WTC11 (cell line): ENCODE results near the gene RAD18. TPM values are rescaled to one million over a fixed set of nuclear protein-coding genes. Genes with fewer than 3 reads are reported as not detected.

Experiments used
- ATAC-seq: fragments of 200-7000 bp; cut with Tn5 transposase; 2 replicates; pipeline ENCODE4 v1.10.0; 2021; ENCODE audit warnings: mild to moderate bottlenecking, moderate library complexity
- CTCF ChIA-PET: fragments of 300-600 bp; sonication (Branson Sonifier 250); formaldehyde crosslinking; loops from one replicate; lab custom pipeline; 2021; ENCODE audit warnings: antibody characterized with exemption; lab: Charles Lee
- POLR2A ChIA-PET: fragments of 350-600 bp; sonication (Branson Sonifier 250); formaldehyde crosslinking; loops from one replicate; lab custom pipeline; 2021; ENCODE audit warnings: antibody characterized with exemption; lab: Charles Lee
- DNase-seq: peaks from one replicate; pipeline ENCODE4 v3.0.0; 2021; ENCODE audit warnings: low spot score
- H3K27ac Mint-ChIP-seq: 2 replicates; pipeline ENCODE4 v1.8.0; 2021; ENCODE audit warnings: mixed read lengths
- H3K27me3 Mint-ChIP-seq: 2 replicates; pipeline ENCODE4 v1.8.0; 2021; ENCODE audit warnings: low read depth, mild to moderate bottlenecking, moderate library complexity, mixed read lengths
- H3K36me3 Mint-ChIP-seq: 2 replicates; pipeline ENCODE4 v1.8.0; 2021; ENCODE audit warnings: mixed read lengths
- H3K4me1 Mint-ChIP-seq: 2 replicates; pipeline ENCODE4 v1.8.0; 2022; ENCODE audit warnings: mixed read lengths
- H3K4me3 Mint-ChIP-seq: 2 replicates; pipeline ENCODE4 v1.8.0; 2021; ENCODE audit warnings: mild to moderate bottlenecking, moderate library complexity, mixed read lengths
- H3K9me3 Mint-ChIP-seq: 2 replicates; pipeline ENCODE4 v1.8.0; 2021; ENCODE audit warnings: mixed read lengths
- ATF1 ChIP-seq: sonication (generic); formaldehyde crosslinking; IDR thresholded peaks from 2 replicates; pipeline ENCODE4 v1.8.1; 2023; ENCODE audit warnings: mild to moderate bottlenecking, moderate library complexity, missing genetic modification reagents
- FOXK1 ChIP-seq: sonication (generic); formaldehyde crosslinking; IDR thresholded peaks from 2 replicates; pipeline ENCODE4 v1.8.0; 2022; ENCODE audit warnings: mild to moderate bottlenecking, moderate library complexity, missing genetic modification reagents
- GABPB1 ChIP-seq: sonication (generic); formaldehyde crosslinking; IDR thresholded peaks from 2 replicates; pipeline ENCODE4 v1.8.1; 2023; ENCODE audit warnings: mild to moderate bottlenecking, missing genetic modification reagents
- NR2C2 ChIP-seq: sonication (generic); formaldehyde crosslinking; IDR thresholded peaks from 2 replicates; pipeline ENCODE4 v1.8.0; 2022; ENCODE audit warnings: mild to moderate bottlenecking, missing genetic modification reagents
- SOX15 ChIP-seq: fragments of 250-450 bp; sonication (Bioruptor Pico); IDR thresholded peaks from 2 replicates; pipeline ENCODE4 v1.9.0; 2021; ENCODE audit warnings: mild to moderate bottlenecking
- TEAD1 ChIP-seq: sonication (generic); formaldehyde crosslinking; IDR thresholded peaks from 2 replicates; pipeline ENCODE4 v1.8.0; 2022; ENCODE audit warnings: mild to moderate bottlenecking, missing genetic modification reagents
- TP53 ChIP-seq: sonication (generic); formaldehyde crosslinking; IDR thresholded peaks from 2 replicates; pipeline ENCODE4 v1.8.1; 2023; ENCODE audit warnings: mild to moderate bottlenecking, missing genetic modification reagents
- ZNF121 ChIP-seq: sonication (generic); formaldehyde crosslinking; IDR thresholded peaks from 2 replicates; pipeline ENCODE4 v1.8.0; 2023; ENCODE audit warnings: missing genetic modification reagents
- ZNF416 ChIP-seq: fragments of 250-450 bp; sonication (Bioruptor Pico); IDR thresholded peaks from 2 replicates; pipeline ENCODE4 v1.9.0; 2021; ENCODE audit warnings: mild to moderate bottlenecking, inconsistent platforms
- ZNF423 ChIP-seq: fragments of 250-450 bp; sonication (Bioruptor Pico); IDR thresholded peaks from 2 replicates; pipeline ENCODE4 v2.1.2; 2022; ENCODE audit warnings: mild to moderate bottlenecking, moderate library complexity
- total RNA-seq: library from RNA; stranded (reverse); gene quantifications from 3 replicates; pipeline ENCODE4 v1.2.3, GENCODE V29; 2021
- TF ChIP-seq, protein P1 (sequence below): fragments of 250-450 bp; sonication (Bioruptor Pico); conservative IDR thresholded peaks from 2 replicates; pipeline ENCODE4 v1.9.0; 2021; ENCODE audit warnings: mild to moderate bottlenecking
- TF ChIP-seq, protein P2 (sequence below): fragments of 250-450 bp; sonication (Bioruptor Pico); IDR thresholded peaks from 2 replicates; pipeline ENCODE4 v1.8.0; 2021; ENCODE audit warnings: mild to moderate bottlenecking
- TF ChIP-seq, protein P3 (sequence below): sonication (generic); formaldehyde crosslinking; IDR thresholded peaks from 2 replicates; pipeline ENCODE4 v1.8.1; 2023; ENCODE audit warnings: mild to moderate bottlenecking, missing genetic modification reagents
- TF ChIP-seq, protein P4 (sequence below): sonication (generic); formaldehyde crosslinking; IDR thresholded peaks from 2 replicates; pipeline ENCODE4 v1.8.0; 2023; ENCODE audit warnings: missing genetic modification reagents
- TF ChIP-seq, protein P5 (sequence below): sonication (generic); formaldehyde crosslinking; IDR thresholded peaks from 2 replicates; pipeline ENCODE4 v1.8.0; 2022; ENCODE audit warnings: mild to moderate bottlenecking, missing genetic modification reagents
- TF ChIP-seq, protein P6 (sequence below): sonication (generic); formaldehyde crosslinking; IDR thresholded peaks from 2 replicates; pipeline ENCODE4 v1.8.0; 2022; ENCODE audit warnings: missing genetic modification reagents
- TF ChIP-seq, protein P7 (sequence below): sonication (generic); formaldehyde crosslinking; IDR thresholded peaks from 2 replicates; pipeline ENCODE4 v1.8.1; 2023; ENCODE audit warnings: mild to moderate bottlenecking, missing genetic modification reagents
- TF ChIP-seq, protein P8 (sequence below): sonication (generic); formaldehyde crosslinking; IDR thresholded peaks from 2 replicates; pipeline ENCODE4 v1.8.1; 2023; ENCODE audit warnings: mild to moderate bottlenecking, missing genetic modification reagents, moderate library complexity

Gene RAD18
- total RNA-seq, 1 experiment from 2014 or later = 24.4 TPM

DNA sequence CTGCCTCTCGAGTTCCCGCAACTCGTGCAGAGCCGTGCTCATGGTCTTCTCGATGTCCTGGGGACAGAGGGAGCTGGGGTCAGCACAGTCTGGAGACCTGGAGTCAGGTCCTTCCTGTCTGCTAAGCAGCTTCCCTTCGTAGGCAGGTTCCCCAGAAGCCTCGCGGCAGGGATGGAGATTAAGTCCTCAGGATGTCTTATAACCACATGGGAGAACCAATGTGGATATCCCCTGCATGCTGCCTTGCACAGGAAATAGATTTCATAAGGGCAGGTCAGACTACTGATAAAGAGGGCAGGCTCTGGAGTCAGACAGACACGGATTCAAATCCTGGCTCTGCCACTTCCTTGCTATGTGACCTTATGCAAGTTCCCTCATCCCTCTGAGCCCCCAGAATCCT, 22.6 kb upstream of the RAD18 start:
- H3K36me3 Mint-ChIP-seq = no peaks in the 10 kb centered on the region
- CTCF ChIA-PET = interaction anchor here (1.3 to 5.8 kb wide), 6 partner anchors 10 to 318 kb away, joined by 3 to 115 read pairs (median 50); no protein-coding TSS in a partner anchor
- DNase-seq = no peak
- TF ChIP-seq, protein P1, sequence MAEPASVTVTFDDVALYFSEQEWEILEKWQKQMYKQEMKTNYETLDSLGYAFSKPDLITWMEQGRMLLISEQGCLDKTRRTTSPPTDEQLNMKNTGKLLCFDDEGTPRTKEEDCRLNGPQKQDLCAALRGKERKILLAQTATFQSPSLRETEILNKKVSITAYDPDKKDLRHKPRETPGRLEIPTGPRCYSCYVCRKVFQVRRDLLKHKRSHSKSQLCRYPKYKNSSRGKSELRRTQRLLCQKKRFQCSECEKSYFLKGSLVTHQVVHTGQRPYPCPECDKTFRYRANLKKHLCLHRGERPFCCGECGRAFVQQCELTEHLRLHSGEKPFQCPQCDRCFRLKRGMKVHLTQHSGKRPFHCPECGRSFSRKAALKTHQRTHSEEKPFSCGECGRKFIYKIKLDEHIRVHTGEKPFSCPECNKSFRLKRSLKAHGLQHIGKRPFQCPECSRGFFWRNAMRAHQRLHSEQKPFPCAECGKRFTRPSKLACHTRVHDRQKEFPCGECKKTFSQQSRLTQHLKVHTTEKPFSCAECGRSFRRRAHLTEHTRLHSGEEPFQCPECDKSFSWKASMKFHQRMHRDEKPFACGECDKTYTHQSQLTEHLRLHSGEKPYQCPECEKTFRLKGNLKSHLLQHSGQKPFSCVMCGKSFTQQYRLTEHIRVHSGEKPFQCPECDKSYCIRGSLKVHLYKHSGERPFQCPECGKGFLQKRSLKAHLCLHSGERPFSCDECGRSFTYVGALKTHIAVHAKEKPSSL = no peak
- TF ChIP-seq NR2C2 (CRISPR knock-in tag) (no peak), FOXK1 (CRISPR knock-in tag) (no peak), ZNF121 (CRISPR knock-in tag) (no peak), TP53 (no peak), ZNF423 (no peak), SOX15 (CRISPR knock-in tag) (no peak), ZNF416 (CRISPR knock-in tag) (no peak)
- TF ChIP-seq, protein P2, sequence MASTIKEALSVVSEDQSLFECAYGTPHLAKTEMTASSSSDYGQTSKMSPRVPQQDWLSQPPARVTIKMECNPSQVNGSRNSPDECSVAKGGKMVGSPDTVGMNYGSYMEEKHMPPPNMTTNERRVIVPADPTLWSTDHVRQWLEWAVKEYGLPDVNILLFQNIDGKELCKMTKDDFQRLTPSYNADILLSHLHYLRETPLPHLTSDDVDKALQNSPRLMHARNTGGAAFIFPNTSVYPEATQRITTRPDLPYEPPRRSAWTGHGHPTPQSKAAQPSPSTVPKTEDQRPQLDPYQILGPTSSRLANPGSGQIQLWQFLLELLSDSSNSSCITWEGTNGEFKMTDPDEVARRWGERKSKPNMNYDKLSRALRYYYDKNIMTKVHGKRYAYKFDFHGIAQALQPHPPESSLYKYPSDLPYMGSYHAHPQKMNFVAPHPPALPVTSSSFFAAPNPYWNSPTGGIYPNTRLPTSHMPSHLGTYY (CRISPR knock-in tag) = no peak
- TF ChIP-seq, protein P3, sequence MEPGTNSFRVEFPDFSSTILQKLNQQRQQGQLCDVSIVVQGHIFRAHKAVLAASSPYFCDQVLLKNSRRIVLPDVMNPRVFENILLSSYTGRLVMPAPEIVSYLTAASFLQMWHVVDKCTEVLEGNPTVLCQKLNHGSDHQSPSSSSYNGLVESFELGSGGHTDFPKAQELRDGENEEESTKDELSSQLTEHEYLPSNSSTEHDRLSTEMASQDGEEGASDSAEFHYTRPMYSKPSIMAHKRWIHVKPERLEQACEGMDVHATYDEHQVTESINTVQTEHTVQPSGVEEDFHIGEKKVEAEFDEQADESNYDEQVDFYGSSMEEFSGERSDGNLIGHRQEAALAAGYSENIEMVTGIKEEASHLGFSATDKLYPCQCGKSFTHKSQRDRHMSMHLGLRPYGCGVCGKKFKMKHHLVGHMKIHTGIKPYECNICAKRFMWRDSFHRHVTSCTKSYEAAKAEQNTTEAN (CRISPR knock-in tag) = no peak
- TF ChIP-seq, protein P4, sequence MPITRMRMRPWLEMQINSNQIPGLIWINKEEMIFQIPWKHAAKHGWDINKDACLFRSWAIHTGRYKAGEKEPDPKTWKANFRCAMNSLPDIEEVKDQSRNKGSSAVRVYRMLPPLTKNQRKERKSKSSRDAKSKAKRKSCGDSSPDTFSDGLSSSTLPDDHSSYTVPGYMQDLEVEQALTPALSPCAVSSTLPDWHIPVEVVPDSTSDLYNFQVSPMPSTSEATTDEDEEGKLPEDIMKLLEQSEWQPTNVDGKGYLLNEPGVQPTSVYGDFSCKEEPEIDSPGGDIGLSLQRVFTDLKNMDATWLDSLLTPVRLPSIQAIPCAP (CRISPR knock-in tag) = no peak
- TF ChIP-seq, protein P5, sequence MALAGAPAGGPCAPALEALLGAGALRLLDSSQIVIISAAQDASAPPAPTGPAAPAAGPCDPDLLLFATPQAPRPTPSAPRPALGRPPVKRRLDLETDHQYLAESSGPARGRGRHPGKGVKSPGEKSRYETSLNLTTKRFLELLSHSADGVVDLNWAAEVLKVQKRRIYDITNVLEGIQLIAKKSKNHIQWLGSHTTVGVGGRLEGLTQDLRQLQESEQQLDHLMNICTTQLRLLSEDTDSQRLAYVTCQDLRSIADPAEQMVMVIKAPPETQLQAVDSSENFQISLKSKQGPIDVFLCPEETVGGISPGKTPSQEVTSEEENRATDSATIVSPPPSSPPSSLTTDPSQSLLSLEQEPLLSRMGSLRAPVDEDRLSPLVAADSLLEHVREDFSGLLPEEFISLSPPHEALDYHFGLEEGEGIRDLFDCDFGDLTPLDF (CRISPR knock-in tag) = no peak
- TF ChIP-seq, protein P6, sequence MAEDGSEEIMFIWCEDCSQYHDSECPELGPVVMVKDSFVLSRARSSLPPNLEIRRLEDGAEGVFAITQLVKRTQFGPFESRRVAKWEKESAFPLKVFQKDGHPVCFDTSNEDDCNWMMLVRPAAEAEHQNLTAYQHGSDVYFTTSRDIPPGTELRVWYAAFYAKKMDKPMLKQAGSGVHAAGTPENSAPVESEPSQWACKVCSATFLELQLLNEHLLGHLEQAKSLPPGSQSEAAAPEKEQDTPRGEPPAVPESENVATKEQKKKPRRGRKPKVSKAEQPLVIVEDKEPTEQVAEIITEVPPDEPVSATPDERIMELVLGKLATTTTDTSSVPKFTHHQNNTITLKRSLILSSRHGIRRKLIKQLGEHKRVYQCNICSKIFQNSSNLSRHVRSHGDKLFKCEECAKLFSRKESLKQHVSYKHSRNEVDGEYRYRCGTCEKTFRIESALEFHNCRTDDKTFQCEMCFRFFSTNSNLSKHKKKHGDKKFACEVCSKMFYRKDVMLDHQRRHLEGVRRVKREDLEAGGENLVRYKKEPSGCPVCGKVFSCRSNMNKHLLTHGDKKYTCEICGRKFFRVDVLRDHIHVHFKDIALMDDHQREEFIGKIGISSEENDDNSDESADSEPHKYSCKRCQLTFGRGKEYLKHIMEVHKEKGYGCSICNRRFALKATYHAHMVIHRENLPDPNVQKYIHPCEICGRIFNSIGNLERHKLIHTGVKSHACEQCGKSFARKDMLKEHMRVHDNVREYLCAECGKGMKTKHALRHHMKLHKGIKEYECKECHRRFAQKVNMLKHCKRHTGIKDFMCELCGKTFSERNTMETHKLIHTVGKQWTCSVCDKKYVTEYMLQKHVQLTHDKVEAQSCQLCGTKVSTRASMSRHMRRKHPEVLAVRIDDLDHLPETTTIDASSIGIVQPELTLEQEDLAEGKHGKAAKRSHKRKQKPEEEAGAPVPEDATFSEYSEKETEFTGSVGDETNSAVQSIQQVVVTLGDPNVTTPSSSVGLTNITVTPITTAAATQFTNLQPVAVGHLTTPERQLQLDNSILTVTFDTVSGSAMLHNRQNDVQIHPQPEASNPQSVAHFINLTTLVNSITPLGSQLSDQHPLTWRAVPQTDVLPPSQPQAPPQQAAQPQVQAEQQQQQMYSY (CRISPR knock-in tag) = no peak
- ATAC-seq = no peak
- H3K4me3 Mint-ChIP-seq = no peak overlapping the region
- H3K9me3 Mint-ChIP-seq = no peaks in the 10 kb centered on the region
- H3K4me1 Mint-ChIP-seq = peaks cover 4% of the 10 kb centered on the region
- POLR2A ChIA-PET = no interaction called here
- H3K27me3 Mint-ChIP-seq = peaks cover 4% of the 10 kb centered on the region
- H3K27ac Mint-ChIP-seq = no peak overlapping the region

DNA sequence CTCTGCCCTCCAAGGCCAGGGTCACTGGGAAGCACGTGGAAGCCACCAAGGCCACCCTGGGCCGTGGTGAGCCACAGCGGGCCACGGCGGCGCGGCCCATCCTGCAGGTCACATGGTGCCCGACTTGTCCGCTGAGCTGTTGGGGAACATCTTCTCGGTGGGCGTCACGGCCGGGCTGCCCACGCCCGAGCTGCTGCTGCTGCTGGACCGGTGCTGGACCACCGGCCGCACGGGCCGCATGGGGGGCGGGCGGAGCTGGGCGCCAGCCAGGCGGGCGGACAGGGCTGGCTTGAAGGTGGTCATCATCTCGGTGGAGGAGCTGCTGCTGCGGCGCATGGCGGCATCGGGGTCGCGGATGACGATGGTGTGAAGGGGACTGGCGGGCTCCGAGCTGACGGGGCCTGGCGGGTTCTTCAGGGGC, 22.1 kb upstream of the RAD18 start:
- Mint-ChIP-seq H3K27me3 (peaks cover 5% of the 10 kb centered on the region), H3K4me3 (no peak overlapping the region), H3K36me3 (no peaks in the 10 kb centered on the region), H3K27ac (no peak overlapping the region), H3K4me1 (peaks cover 4% of the 10 kb centered on the region), H3K9me3 (no peaks in the 10 kb centered on the region)
- ATAC-seq = no peak
- ChIA-PET POLR2A (no interaction called here), CTCF (interaction anchor here (1.3 to 5.8 kb wide), 6 partner anchors 10 to 318 kb away, joined by 3 to 115 read pairs (median 50); no protein-coding TSS in a partner anchor)
- TF ChIP-seq TEAD1 (CRISPR knock-in tag) (no peak), GABPB1 (no peak), ATF1 (no peak)
- TF ChIP-seq, protein P7, sequence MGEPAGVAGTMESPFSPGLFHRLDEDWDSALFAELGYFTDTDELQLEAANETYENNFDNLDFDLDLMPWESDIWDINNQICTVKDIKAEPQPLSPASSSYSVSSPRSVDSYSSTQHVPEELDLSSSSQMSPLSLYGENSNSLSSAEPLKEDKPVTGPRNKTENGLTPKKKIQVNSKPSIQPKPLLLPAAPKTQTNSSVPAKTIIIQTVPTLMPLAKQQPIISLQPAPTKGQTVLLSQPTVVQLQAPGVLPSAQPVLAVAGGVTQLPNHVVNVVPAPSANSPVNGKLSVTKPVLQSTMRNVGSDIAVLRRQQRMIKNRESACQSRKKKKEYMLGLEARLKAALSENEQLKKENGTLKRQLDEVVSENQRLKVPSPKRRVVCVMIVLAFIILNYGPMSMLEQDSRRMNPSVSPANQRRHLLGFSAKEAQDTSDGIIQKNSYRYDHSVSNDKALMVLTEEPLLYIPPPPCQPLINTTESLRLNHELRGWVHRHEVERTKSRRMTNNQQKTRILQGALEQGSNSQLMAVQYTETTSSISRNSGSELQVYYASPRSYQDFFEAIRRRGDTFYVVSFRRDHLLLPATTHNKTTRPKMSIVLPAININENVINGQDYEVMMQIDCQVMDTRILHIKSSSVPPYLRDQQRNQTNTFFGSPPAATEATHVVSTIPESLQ (CRISPR knock-in tag) = no peak
- TF ChIP-seq, protein P8, sequence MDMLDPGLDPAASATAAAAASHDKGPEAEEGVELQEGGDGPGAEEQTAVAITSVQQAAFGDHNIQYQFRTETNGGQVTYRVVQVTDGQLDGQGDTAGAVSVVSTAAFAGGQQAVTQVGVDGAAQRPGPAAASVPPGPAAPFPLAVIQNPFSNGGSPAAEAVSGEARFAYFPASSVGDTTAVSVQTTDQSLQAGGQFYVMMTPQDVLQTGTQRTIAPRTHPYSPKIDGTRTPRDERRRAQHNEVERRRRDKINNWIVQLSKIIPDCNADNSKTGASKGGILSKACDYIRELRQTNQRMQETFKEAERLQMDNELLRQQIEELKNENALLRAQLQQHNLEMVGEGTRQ = no peak
- TF ChIP-seq, protein P4 (CRISPR knock-in tag) = no peak
- no peak for DNase-seq
